Left cardiac atrium (tissue), 4 donors: ENCODE data around the gene LRRK1. TPM values are rescaled to one million over a fixed set of nuclear protein-coding genes. Genes with fewer than 3 reads are reported as not detected.
A peak's percentile ranks its signal among the peaks of the same experiment; 100 is the strongest.

Experiments
- ATAC-seq, 2 donors: fragments of 200-7000 bp; cut with Tn5 transposase; one replicate each; pipeline ENCODE4 v1.9.1; 2020; ENCODE audit warnings: mild to moderate bottlenecking in 2 of 2, moderate library complexity in 2 of 2
- DNase-seq: peaks from one replicate; pipeline ENCODE4 v3.0.0-alpha.2; 2020
- intact Hi-C, 2 donors: fragments of 100-400 bp; cut with DNase I; formaldehyde crosslinking; loops; one replicate each; pipeline versions ENCODE4 v1.14.1 to v1.15.1; 2022 to 2023
- total RNA-seq, 2 donors: library from RNA; stranded (reverse); fragmentation: NEBNext Ultra II Directional; extraction: Animal tissue kit (Norgen Biotek cat#: 25700); gene quantifications; one replicate each; pipeline ENCODE4 v1.2.1, GENCODE V29; 2021
- donor health status: DM: no; HTN: yes; CAD: no.
- donor health status: DM: no; HTN: yes; CAD: no; lungs with severe emphysema.
- donor health status: DM: yes; HTN: yes; CAD: no.
- donor health status: Dilated cardiomyopathy.

LRRK1 gene
- total RNA-seq, 2 donors from 2014 or later = 5.2 to 9.1 TPM

DNA sequence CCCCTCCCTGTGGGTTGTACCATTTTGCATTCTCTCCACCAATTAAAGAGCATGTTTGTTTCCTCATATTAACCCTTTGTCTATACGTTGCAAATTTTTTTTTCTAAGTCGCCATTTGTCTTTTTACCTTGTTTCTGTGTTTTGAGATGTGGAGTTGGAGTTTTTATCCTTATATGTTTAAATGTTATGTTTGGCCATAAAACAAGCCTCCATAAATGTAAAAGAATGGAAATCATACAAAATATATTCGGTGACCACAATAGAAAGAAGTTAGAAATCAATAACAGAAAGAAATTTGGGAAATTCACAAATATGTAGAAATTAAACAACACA lies 29.2 kb downstream of the LRRK1 start:
- DNase-seq (no peak), ATAC-seq (no peak)
- intact Hi-C loops = no loop called here

GRCh38 chr15:100949691-100950090 lies 30.5 kb downstream of the LRRK1 start:
- ATAC-seq (no peak), DNase-seq (no peak)
- intact Hi-C loops = no loop called here

DNA sequence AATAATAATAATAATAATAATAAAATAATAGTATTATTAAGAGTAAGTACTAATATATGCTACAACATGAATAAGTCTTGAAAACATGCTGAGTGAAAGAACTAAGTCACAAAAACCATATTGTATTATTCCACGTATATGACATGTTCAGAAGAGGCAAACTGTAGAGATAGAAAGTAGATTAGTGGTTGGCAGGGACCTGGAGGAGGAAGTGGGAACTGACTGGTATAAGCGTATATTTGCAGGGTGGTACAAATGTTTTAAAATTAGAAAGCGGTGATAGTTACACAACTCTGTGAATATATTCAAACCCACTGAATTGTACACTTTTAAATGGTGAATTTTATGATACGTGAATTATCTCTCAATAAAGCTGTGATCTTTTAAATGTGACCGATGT lies 32.8 kb downstream of the LRRK1 start:
- ATAC-seq (no peak), DNase-seq (no peak)
- intact Hi-C loops = no loop called here

DNA sequence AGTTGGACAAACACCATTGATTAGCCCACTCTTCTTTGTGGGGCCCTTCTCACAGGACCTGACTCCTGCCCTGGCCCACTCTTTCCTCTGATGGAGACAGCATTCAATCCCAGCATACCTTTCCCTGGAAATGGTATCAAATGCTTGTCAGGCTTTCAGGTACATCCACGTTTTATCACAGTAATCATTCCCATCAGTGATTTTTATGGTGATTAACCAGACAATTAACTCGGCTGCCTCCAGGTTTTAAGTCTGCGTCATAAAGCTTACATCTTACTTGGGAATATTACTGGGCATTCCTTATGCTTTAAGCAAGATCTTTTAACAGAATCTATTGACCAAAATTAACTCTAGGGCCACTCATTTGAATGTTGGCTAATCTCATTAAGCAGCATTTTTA lies 33.4 kb downstream of the LRRK1 start:
- ATAC-seq (no peak), DNase-seq (no peak)
- intact Hi-C loops = no loop called here

DNA sequence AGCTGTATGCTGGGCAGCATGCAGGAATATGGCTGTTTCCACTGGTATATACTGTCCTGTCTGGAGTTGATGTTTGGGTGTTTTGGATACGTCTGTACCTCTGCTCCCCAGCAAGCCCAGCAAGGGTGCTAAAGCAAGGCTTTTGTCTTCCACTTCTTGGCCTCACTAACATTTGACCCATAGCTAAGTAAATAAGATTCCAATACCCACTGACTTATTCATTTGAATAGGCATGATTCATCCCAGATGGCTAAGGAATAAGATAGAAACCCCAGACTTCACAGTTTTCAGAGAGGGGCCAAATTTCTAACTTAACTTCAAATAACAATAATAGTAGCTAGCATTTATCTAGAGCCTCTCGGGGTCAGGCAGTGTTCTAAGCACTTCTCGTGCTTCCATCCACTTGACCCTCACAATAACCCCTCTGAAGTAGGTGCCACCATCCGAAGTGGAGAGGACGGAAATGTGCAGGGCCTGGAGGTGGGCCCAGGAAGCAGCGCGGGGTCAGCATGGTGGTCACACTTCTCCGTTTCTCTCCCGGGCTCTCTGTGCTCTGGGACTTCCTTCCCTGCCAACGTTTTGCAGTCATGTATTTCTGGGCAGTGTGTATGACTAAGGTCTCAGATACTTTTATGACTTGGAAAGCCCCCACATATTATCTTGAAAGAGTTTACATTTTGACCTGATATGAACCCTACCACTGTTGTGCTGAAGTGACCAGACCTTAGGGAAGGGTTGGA lies 39.3 kb downstream of the LRRK1 start:
- peak; percentile 27 to 63 for ATAC-seq
- intact Hi-C loops = no loop called here
- no peak for DNase-seq

DNA sequence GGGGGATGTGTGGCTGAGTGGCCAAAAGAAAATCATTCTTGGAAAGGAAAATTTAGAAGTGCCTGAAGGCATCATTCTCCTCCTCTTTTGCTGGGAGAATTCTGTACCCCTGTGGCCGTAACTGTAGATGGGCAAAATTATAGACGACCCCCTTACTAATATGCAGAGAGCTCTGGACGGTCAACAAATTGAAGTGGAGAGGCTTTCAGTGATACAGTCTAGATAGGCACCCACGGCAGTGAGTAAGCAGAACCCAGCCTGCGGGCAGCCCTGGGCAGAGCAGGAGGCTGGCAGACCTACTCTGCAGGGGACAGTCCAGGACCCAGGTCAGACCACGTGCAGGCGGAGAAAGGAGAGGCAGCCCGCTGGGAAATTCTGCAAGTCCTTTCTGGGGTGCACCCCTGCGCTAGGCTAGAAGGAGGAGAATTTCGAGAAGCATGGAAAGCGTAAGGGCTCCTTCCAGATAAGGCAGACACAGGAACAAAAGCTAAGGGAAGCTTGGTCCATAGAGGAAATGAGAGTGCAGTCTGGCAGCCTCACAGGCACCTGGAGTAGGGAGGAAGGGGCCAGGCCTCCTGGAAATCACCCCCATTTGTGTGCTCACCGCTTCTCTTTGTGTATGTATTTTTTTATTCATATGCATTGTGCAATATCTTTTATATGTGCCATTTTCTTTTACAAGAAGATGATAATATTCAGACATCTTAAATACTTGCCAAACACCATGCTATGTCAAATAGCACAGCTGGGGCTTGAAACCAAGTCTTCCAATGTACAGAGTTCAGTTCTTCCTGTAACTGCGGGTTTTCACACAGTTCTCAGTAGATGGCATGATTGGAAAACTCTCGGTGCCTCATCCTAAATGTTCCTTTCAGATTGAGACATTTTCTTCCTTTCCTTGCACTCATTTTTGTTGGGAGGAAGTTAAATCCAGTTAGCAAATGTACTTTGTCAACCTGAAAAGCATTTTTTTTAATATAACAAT lies 40.2 kb downstream of the LRRK1 start:
- intact Hi-C loops = no loop called here
- DNase-seq (no peak), ATAC-seq (peak in 1 of 2 donors; percentile 37)

GRCh38 chr15:100966997-100967396 lies 47.8 kb downstream of the LRRK1 start:
- ATAC-seq (no peak), DNase-seq (no peak)
- intact Hi-C loops = no loop called here

GRCh38 chr15:100968050-100968966 lies 49.2 kb downstream of the LRRK1 start:
- intact Hi-C loops = no loop called here
- DNase-seq = no peak
- no peak for ATAC-seq

- intact Hi-C loops = no loop called here
- ATAC-seq (no peak), DNase-seq (no peak)
Measured at GRCh38 chr15:100972975-100973350, 53.8 kb downstream of the LRRK1 start.

- ATAC-seq (peak in 1 of 2 donors; percentile 33), DNase-seq (no peak)
- intact Hi-C loops = no loop called here
Measured at GRCh38 chr15:100973351-100974111, 54.4 kb downstream of the LRRK1 start.

GRCh38 chr15:100975043-100975442 lies 55.9 kb downstream of the LRRK1 start:
- DNase-seq = no peak
- no peak for ATAC-seq
- intact Hi-C loops = no loop called here

GRCh38 chr15:100980410-100981046 lies 61.4 kb downstream of the LRRK1 start:
- DNase-seq = no peak
- intact Hi-C loops = no loop called here
- ATAC-seq = no peak

DNA sequence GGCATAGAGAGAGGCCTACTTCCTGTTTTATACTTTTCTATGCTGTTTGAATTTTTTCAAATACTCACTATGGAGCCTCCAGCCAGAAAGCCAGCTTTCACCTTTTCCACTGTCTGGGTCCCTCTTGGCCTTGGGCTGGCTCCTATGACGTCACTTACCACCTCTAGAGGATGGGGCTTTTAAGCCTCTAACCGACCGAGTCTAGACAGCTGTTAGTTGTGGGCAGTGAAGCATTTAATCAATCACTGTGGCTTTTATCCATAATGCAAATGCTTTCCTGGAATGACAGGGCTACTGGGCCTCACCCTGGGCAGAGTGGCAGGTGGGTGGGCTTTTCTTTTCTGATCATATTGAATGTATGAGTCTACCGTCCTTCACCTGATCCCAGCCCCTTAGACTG lies 61.9 kb downstream of the LRRK1 start:
- no peak for DNase-seq
- intact Hi-C loops = no loop called here
- no peak for ATAC-seq

DNA sequence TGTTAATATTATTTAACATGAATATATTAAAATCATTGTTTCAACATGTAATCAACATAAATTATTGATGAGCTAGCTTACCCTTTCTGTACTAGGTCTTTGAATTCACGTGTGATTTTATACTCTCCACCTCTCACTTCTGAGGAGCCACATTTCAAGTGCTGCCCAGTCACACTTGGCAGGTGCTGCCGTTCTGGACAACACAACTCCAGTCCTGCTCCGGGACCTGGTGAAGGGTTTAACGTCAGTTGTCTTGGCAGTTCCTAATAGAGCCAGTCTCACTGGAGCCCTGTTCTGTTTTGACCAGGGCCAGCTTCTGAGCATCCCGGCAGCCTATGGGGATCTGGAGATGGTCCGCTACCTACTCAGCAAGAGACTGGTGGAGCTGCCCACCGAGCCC lies 64.1 kb downstream of the LRRK1 start:
- intact Hi-C loops = no loop called here
- DNase-seq (no peak), ATAC-seq (no peak)

GRCh38 chr15:100985401-100985800 lies 66.2 kb downstream of the LRRK1 start:
- intact Hi-C loops = no loop called here
- no peak for ATAC-seq
- DNase-seq = no peak

DNA sequence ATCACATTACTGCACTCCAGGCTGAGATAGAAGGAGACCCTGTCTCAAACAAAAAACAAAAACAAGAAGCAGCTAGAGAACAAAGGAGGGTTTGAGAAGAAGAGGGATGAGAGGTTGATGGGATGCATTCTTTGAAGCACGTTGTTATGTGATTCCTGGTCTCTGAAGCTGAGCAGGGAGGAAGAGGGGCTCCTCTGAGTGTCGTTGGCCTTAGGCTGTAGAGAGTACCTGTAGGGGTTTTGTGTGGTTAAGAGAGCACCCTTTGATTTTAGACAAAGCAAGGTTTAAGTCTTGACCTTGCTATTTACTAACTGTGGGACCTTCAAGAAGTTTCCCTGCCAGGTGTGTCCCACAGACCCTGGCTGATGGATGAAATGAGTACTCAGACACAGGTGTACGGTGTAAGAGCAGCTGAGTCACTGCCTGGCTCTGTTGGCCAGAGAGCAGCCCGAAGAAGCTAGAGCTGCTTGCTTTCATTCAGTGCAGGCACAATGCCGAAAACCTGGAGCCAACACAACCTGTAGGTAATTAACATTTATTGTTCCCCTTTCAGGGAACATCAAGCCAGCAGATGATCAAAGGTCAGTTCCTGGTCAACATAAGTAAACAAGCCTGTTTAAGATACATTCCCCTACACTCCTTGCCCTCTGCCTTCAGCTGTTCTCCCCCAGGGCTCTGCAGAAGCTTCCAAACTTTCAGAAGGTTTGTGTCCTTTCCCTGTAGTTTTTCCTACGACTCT lies 67.2 kb downstream of the LRRK1 start:
- intact Hi-C loops = no loop called here
- DNase-seq = no peak
- no peak for ATAC-seq

- intact Hi-C loops = no loop called here
- ATAC-seq (peak; percentile 12 to 55), DNase-seq (no peak)
Measured at GRCh38 chr15:100987143-100987542, 68.0 kb downstream of the LRRK1 start.

GRCh38 chr15:100988297-100988696 lies 69.1 kb downstream of the LRRK1 start:
- intact Hi-C loops = no loop called here
- ATAC-seq (no peak), DNase-seq (no peak)
